ENCODE measurements around the gene LRRC56. TPM values are rescaled to one million over a fixed set of nuclear protein-coding genes. Genes with fewer than 3 reads are reported as not detected.

Gene LRRC56
- total RNA-seq, 4 donors from 2014 or later, result 1.7 to 2.4 (median 2.1) TPM

DNA sequence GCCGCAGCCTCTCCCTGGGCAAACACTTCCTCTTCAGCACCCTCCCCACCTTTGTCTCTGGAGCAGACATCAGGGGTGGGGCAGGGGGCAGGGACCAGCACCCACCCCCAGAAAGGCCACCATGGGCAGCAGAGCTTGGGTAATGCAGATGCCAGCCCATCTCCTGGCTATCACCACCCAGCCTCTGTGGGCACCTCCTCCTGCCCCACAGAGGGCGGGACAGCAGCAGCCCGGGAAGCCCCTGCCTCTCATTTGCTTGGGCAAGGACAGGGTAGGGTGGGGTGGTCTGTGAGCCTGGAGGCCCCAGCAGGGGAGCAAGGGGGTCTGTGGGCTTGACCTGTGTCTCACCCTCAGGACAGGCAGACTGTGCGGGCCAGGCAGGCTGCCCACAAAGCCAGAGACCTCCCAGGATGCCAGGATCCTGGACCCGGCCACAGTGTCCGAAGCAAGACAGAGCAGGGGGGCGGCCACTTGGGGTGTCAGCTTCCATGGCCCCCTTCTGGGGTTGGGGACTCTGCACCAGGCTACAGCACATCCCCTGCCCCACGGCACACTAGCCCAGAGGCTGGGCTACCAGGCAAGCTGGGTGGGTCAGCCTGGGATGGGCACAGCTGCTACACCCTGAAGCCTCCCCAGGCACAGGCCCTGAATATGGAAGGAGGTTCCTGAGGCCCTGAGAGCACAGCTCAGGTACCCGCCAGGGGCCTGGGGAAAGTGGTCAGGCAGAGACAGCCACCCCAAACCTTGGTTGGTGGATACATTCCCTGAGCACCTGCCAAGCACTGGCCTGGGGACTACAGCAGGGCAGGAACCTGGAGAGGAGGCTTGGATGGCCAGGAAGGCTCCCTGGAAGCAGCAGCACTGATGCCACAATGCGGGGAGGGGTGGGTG lies 34.8 kb upstream of the LRRC56 start:
- H3K36me3 ChIP-seq, result peaks cover 45% of the 10 kb centered on the region
- peak overlapping the region; percentile 83 for H3K4me3 ChIP-seq
- DNase-seq (ENCODE audit: low spot score in 2 of 2), result peak in 1 of 2 donors; percentile 67
- H3K27me3 ChIP-seq, result no peaks in the 10 kb centered on the region
- TF ChIP-seq CTCF (IDR thresholded peaks at IDR 0.05) (no peak), POLR2A (IDR thresholded peaks at IDR 0.05) (no peak)
- no peaks in the 10 kb centered on the region for H3K9me3 ChIP-seq
- H3K27ac ChIP-seq, result peak overlapping the region; percentile 100
- peaks cover 39% of the 10 kb centered on the region for H3K4me1 ChIP-seq
- WGBS, result 68% methylated on average over 4 of the region's 10 CpGs

DNA sequence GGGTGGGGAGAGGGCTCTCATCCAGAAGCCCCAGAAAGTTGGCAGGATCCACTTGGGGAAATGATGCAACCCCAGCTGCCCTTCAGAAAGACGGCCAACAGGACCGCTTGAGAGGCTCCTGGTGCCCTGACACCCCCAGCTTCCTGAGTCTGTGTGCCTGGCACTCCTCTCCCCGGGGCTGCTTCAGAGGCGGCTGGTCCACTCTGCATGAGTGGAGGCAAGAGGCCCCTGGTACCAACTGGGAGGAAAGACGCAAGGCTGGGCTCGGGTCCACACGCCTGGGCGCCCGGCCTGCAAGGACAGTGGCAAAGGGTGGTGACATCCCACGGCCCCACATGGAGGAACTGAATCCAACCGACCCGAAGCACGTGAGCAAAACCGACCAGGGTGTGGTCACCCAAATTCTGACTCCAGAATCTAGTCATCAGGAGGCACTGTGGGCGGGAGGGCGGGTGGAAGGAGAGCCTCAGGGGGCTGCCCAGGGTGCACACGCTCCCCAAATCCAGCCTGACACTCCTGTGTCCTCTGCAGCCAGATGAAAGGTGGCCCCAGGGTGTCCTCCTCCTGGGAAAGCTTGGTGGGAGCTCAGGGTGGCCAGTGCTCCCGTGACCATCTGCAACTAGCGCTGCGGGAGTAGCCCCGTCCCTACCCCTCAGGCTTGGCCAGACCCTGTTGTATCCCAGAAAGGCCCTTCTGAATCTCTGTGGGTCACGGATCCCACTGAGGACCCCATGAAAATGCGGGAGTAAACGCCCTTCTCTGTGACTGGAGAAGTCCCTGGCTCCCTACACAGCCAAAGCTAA lies 33.9 kb upstream of the LRRC56 start:
- Histone ChIP-seq H3K4me1 (peaks cover 47% of the 10 kb centered on the region), H3K9me3 (no peaks in the 10 kb centered on the region), H3K27ac (peak overlapping the region; percentile 100), H3K36me3 (peaks cover 36% of the 10 kb centered on the region), H3K4me3 (peak overlapping the region; percentile 83), H3K27me3 (no peaks in the 10 kb centered on the region)
- 16% methylated on average over 15 of the region's 24 CpGs for WGBS
- DNase-seq (ENCODE audit: low spot score in 2 of 2), result peak; percentile 90
- TF ChIP-seq POLR2A (IDR thresholded peaks at IDR 0.05) (no peak), CTCF (IDR thresholded peaks at IDR 0.05) (no peak), POLR2AphosphoS5 (IDR thresholded peaks at IDR 0.05) (no peak), EP300 (IDR thresholded peaks at IDR 0.05) (no peak)

DNA sequence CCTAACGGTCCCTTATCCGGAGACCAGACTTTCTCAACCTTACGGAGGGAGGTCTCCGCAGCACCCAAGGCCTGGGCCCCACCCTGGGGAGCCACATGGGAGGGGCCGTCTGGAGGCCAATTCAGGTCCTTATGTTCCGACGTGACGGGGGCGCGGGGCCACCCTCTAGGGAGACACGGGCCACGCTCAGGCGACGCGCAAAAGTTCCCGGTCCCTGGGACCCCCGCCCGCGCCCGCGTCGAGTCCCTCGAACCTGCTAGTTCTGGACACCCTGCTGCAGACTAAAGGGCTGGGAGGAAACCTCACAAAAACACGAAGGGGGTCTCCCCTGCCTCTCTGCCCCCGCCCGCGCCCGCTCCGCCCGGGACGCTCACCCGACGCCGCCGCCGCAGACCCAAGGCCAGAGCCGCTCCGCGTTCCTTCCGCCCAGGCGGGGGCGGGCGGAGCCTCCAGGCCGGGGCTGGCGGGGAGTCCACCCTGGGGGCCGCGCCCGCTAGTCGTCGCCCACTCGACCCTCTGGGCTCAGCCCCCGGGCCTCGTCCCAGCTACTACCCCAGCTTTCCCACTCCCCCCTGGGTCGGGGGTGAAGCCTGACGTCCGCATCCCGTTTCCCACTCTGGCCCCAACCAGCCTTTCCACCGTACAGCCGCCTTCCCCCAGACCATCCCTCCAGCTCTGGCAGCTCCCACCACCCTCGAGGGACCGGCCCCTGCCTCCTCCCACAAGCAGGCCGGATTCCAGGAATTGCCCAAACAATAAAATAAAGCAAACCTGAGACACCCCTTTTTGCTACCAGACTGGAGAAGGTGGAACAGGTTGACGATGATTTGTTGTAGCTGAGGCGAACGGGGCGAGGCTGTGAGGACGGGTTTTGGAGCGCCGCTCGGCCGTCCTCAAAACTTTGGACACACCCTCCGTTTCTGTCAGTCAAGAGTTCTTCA lies 33.0 kb upstream of the LRRC56 start:
- peaks cover 47% of the 10 kb centered on the region for H3K4me1 ChIP-seq
- peaks cover 27% of the 10 kb centered on the region for H3K36me3 ChIP-seq
- peak; percentile 80 to 85 for DNase-seq (ENCODE audit: low spot score in 2 of 2)
- TF ChIP-seq EP300 (IDR thresholded peaks at IDR 0.05) (no peak), CTCF (IDR thresholded peaks at IDR 0.05) (no peak), POLR2A (IDR thresholded peaks at IDR 0.05) (no peak), POLR2AphosphoS5 (IDR thresholded peaks at IDR 0.05) (peak in 1 of 3 donors; percentile 12)
- H3K4me3 ChIP-seq, result peak overlapping the region; percentile 83
- no peaks in the 10 kb centered on the region for H3K27me3 ChIP-seq
- peak overlapping the region; percentile 100 for H3K27ac ChIP-seq
- no peaks in the 10 kb centered on the region for H3K9me3 ChIP-seq
- WGBS, result 9% methylated on average over 39 of the region's 72 CpGs

GRCh38 chr11:504994-505344 lies 32.4 kb upstream of the LRRC56 start:
- Histone ChIP-seq H3K36me3 (peaks cover 20% of the 10 kb centered on the region), H3K4me3 (peak overlapping the region; percentile 83), H3K27me3 (no peaks in the 10 kb centered on the region), H3K27ac (peak overlapping the region; percentile 100), H3K4me1 (peaks cover 47% of the 10 kb centered on the region), H3K9me3 (no peaks in the 10 kb centered on the region)
- WGBS, result 47% methylated on average over 7 of the region's 7 CpGs
- DNase-seq (ENCODE audit: low spot score in 2 of 2), result no peak
- TF ChIP-seq POLR2A (IDR thresholded peaks at IDR 0.05) (no peak), EP300 (IDR thresholded peaks at IDR 0.05) (no peak), CTCF (IDR thresholded peaks at IDR 0.05) (no peak), POLR2AphosphoS5 (IDR thresholded peaks at IDR 0.05) (no peak)

All from suprapubic skin (tissue), 4 donors.